Brain microvascular endothelial cell (primary cell): Measurements from ENCODE around the gene THAP2.

Experiments used
- DNase-seq: peaks from one replicate; pipeline ENCODE4 v3.0.0-alpha.2; 2020
- H3K27ac ChIP-seq: fragments of 250-450 bp; sonication (Bioruptor Pico); 2 replicates; pipeline ENCODE4 v1.5.1; 2020; ENCODE audit warnings: mild to moderate bottlenecking, moderate library complexity
- H3K27me3 ChIP-seq: fragments of 250-450 bp; sonication (Bioruptor Pico); replicated peaks from 2 replicates; pipeline ENCODE4 v1.5.1; 2020; ENCODE audit warnings: mild to moderate bottlenecking
- H3K36me3 ChIP-seq: fragments of 250-450 bp; sonication (Bioruptor Pico); replicated peaks from 2 replicates; pipeline ENCODE4 v1.5.1; 2020; ENCODE audit warnings: mild to moderate bottlenecking
- H3K4me3 ChIP-seq: 2 replicates; pipeline ENCODE4 v1.5.1; 2011; ENCODE audit warnings: low read depth, mild to moderate bottlenecking, control low read depth, low read length, moderate library complexity
- CTCF ChIP-seq: IDR thresholded peaks from 2 replicates; pipeline ENCODE4 v1.5.1; 2011; ENCODE audit warnings: low read depth, mild to moderate bottlenecking, moderate library complexity, low read length, control low read depth, inconsistent platforms; ENCODE audit errors: missing control alignments
- in situ Hi-C: cut with HindIII; loops from 2 replicates; pipeline ENCODE4 v1.10.0; 2017; ENCODE audit warnings: low sequenced_read_pairs, low pct_ligation_motif_present

The THAP2 gene

GRCh38 chr12:71663561-71664410 lies at the start of gene THAP2, which contains the start of gene ZFC3H1:
Gene THAP2 (plus strand): TSS chr12:71664301. CDS start chr12:71664510, 209 bp downstream.
Gene ZFC3H1 (minus strand): TSS chr12:71663848. CDS start chr12:71663610, 238 bp downstream.
- peak; percentile 99 for DNase-seq

GRCh38 chr12:71621938-71622337 lies 42.2 kb upstream of the THAP2 start:
- in situ Hi-C loops = no loop called here
- Histone ChIP-seq H3K4me3 (no peak overlapping the region), H3K27ac (no peak overlapping the region), H3K36me3 (peaks cover 70% of the 10 kb centered on the region), H3K27me3 (no peaks in the 10 kb centered on the region)
- no peak for DNase-seq
- TF ChIP-seq CTCF = no peak

More at GRCh38 chr12:71663561-71664410, at the start of gene THAP2, which contains the start of gene ZFC3H1:
- Histone ChIP-seq H3K27ac (peak within 1 kb of the TSS; percentile 92), H3K4me3 (peak within 1 kb of the TSS; percentile 97), H3K36me3 (peaks cover 11% of the 10 kb centered on the region), H3K27me3 (no peaks in the 10 kb centered on the region)
- TF ChIP-seq CTCF = peak; percentile 51
- in situ Hi-C loops = no loop called here

- no peak for TF ChIP-seq CTCF
- no peak overlapping the region for H3K4me3 ChIP-seq
- in situ Hi-C loops = no loop called here
- DNase-seq = no peak
- H3K27me3 ChIP-seq = no peaks in the 10 kb centered on the region
- no peak overlapping the region for H3K27ac ChIP-seq
- peaks cover 73% of the 10 kb centered on the region for H3K36me3 ChIP-seq
Measured at GRCh38 chr12:71625476-71625875, 38.6 kb upstream of the THAP2 start.

- no peak for DNase-seq
- no peak overlapping the region for H3K27ac ChIP-seq
- H3K4me3 ChIP-seq = no peak overlapping the region
- peaks cover 74% of the 10 kb centered on the region for H3K36me3 ChIP-seq
- in situ Hi-C loops = no loop called here
- TF ChIP-seq CTCF = no peak
- H3K27me3 ChIP-seq = no peaks in the 10 kb centered on the region
Measured at GRCh38 chr12:71626098-71626497, 38.0 kb upstream of the THAP2 start.

GRCh38 chr12:71626768-71627167 lies 37.3 kb upstream of the THAP2 start:
- peaks cover 76% of the 10 kb centered on the region for H3K36me3 ChIP-seq
- no peak for TF ChIP-seq CTCF
- in situ Hi-C loops = no loop called here
- no peak overlapping the region for H3K27ac ChIP-seq
- no peak for DNase-seq
- no peaks in the 10 kb centered on the region for H3K27me3 ChIP-seq
- no peak overlapping the region for H3K4me3 ChIP-seq
